Endothelial cell of umbilical vein (primary cell): ENCODE measurements around the gene PRDX5. TPM values are rescaled to one million over a fixed set of nuclear protein-coding genes. Genes with fewer than 3 reads are reported as not detected.

Experiments used
- BruUV-seq: library from RNA; stranded (reverse); fragments of 400-500 nt; replicated peaks from 2 replicates; lab custom pipeline; 2021; lab: Mats Ljungman, UMichigan
- CTCF ChIA-PET: fragments of 300-600, 350-600 bp; sonication (Branson Sonifier 250); formaldehyde crosslinking; loops from one replicate; lab custom pipeline; 2021; ENCODE audit warnings: antibody characterized with exemption, inconsistent platforms; lab: Charles Lee
- POLR2A ChIA-PET: fragments of 300-600, 350-600 bp; sonication (Branson Sonifier 250); formaldehyde crosslinking; loops from one replicate; lab custom pipeline; 2021; ENCODE audit warnings: antibody characterized with exemption, inconsistent platforms; lab: Charles Lee
- DNase-seq: peaks from one replicate; pipeline ENCODE4 v3.0.0-alpha.2; 2011; ENCODE audit warnings: low read depth, low spot score
- FAIRE-seq: peaks from 2 replicates; lab custom pipeline; 2011; peaks lifted over from hg19 to GRCh38; lab: Jason Lieb, UNC
- H2AFZ ChIP-seq: 2 replicates; pipeline ENCODE4 v1.6.0; 2012; ENCODE audit warnings: low read depth, low read length, control low read depth, inconsistent platforms
- H3K27ac ChIP-seq: 2 replicates; pipeline ENCODE4 v1.5.1; 2011; ENCODE audit warnings: low read depth, mild to moderate bottlenecking, control low read depth, low read length, moderate library complexity; ENCODE audit not compliant: insufficient read depth
- H3K27me3 ChIP-seq, 2 experiments: 2 replicates each; pipeline versions ENCODE4 v1.6.0 to v1.6.1; 2011; ENCODE audit warnings: low read length in 2 of 2, mixed read lengths in 1 of 2; ENCODE audit not compliant: control insufficient read depth in 2 of 2, insufficient read depth in 2 of 2
- H3K36me3 ChIP-seq, 2 experiments: 2 replicates in 1 of 2; 3 replicates in 1 of 2; pipeline ENCODE4 v1.5.1; 2011; ENCODE audit warnings: low read length in 2 of 2, mild to moderate bottlenecking in 1 of 2, moderate library complexity in 1 of 2; ENCODE audit not compliant: control insufficient read depth in 2 of 2, insufficient read depth in 2 of 2; ENCODE audit errors: extremely low read depth in 1 of 2
- H3K4me1 ChIP-seq: 3 replicates; pipeline ENCODE4 v1.5.1; 2011; ENCODE audit warnings: mild to moderate bottlenecking, low read length; ENCODE audit not compliant: control insufficient read depth, insufficient read depth; ENCODE audit errors: extremely low read depth
- H3K4me2 ChIP-seq: 2 replicates; pipeline ENCODE4 v1.6.1; 2011; ENCODE audit warnings: low read length, control low read depth, mixed read lengths; ENCODE audit not compliant: insufficient read depth
- H3K4me3 ChIP-seq, 3 experiments: fragments of 200-600 bp in 1 of 3; sonication (generic), shearing (Covaris generic) in 1 of 3; replicated peaks in 1 of 3; 2 replicates each; pipeline ENCODE4 v1.5.1; 2011 to 2016; ENCODE audit warnings: control low read depth in 3 of 3, low read length in 3 of 3, mild to moderate bottlenecking in 2 of 3, inconsistent platforms in 1 of 3, low read depth in 1 of 3, moderate library complexity in 1 of 3; ENCODE audit not compliant: insufficient read depth in 1 of 3
- H3K79me2 ChIP-seq: 2 replicates; pipeline ENCODE4 v1.6.0; 2012; ENCODE audit warnings: low read length, inconsistent platforms; ENCODE audit not compliant: control insufficient read depth, insufficient read depth
- H3K9ac ChIP-seq: replicated peaks from 2 replicates; pipeline ENCODE3; 2011; ENCODE audit warnings: low read length, control low read depth; ENCODE audit not compliant: insufficient read depth; ENCODE audit errors: extremely low read depth
- H3K9me1 ChIP-seq: replicated peaks from 3 replicates; pipeline ENCODE4 v1.6.0; 2011; ENCODE audit warnings: mild to moderate bottlenecking, low read length; ENCODE audit not compliant: control insufficient read depth, insufficient read depth; ENCODE audit errors: extremely low read depth
- H3K9me3 ChIP-seq: replicated peaks from 2 replicates; pipeline ENCODE4 v1.5.1; 2012; ENCODE audit warnings: low read length, inconsistent platforms; ENCODE audit not compliant: control insufficient read depth, insufficient read depth
- H4K20me1 ChIP-seq: replicated peaks from 2 replicates; pipeline ENCODE3; 2011; ENCODE audit warnings: mild to moderate bottlenecking, low read length; ENCODE audit not compliant: control insufficient read depth, insufficient read depth; ENCODE audit errors: extremely low read depth
- EZH2 ChIP-seq: IDR thresholded peaks from 2 replicates; pipeline ENCODE4 v1.6.1; 2012; ENCODE audit warnings: borderline replicate concordance, low read depth, mild to moderate bottlenecking, moderate library complexity, low read length, inconsistent platforms; ENCODE audit not compliant: severe bottlenecking
- FOS ChIP-seq: IDR thresholded peaks from 2 replicates; pipeline ENCODE4 v1.6.1; 2011; ENCODE audit warnings: mild to moderate bottlenecking, low read length, moderate library complexity, borderline replicate concordance; ENCODE audit not compliant: insufficient read depth
- GATA2 ChIP-seq: IDR thresholded peaks from 2 replicates; pipeline ENCODE4 v1.7.0; 2011; ENCODE audit warnings: low read depth, mild to moderate bottlenecking, moderate library complexity, mixed read lengths, low read length; ENCODE audit not compliant: insufficient read length, insufficient read depth
- JUN ChIP-seq: IDR thresholded peaks from 2 replicates; pipeline ENCODE4 v1.6.1; 2011; ENCODE audit warnings: borderline replicate concordance, low read depth; ENCODE audit not compliant: insufficient read length, insufficient read depth
- MYC ChIP-seq: IDR thresholded peaks from one replicate; pipeline ENCODE4 v1.6.1; 2011; ENCODE audit warnings: mild to moderate bottlenecking, low read depth, low read length
- POLR2A ChIP-seq: IDR thresholded peaks from 2 replicates; pipeline ENCODE4 v1.6.1; 2012; ENCODE audit warnings: low read depth, mild to moderate bottlenecking, control low read depth, low read length
- POLR2AphosphoS5 ChIP-seq: IDR thresholded peaks from 2 replicates; pipeline ENCODE4 v1.6.1; 2012; ENCODE audit warnings: low read depth, mild to moderate bottlenecking, control low read depth, low read length, moderate library complexity; ENCODE audit not compliant: insufficient read depth
- dilution Hi-C: fragments of 300-500 bp; cut with MboI; formaldehyde crosslinking; loops from one replicate; pipeline ENCODE4 v1.15.0; 2019; ENCODE audit warnings: low sequenced_read_pairs; ENCODE audit not compliant: extremely low pct_ligation_motif_present
- intact Hi-C: fragments of 100-400 bp; cut with micrococcal nuclease; formaldehyde crosslinking; loops from one replicate; pipeline ENCODE4 v1.10.0; 2022
- polyA plus RNA-seq, 4 experiments: library from polyadenylated mRNA; depleted of rRNA in 3 of 4; stranded (reverse) in 3 of 4; unstranded in 1 of 4; fragments of >200 nt; gene quantifications; 2 replicates each; pipeline versions ENCODE4 v1.2.1 to v1.2.3, GENCODE V29; 2011 to 2012; ENCODE audit warnings: missing spikeins in 1 of 4
- total RNA-seq: library from RNA; stranded (reverse); gene quantifications from 2 replicates; pipeline ENCODE4 v1.2.3, GENCODE V29; 2021
- TF ChIP-seq, protein P1 (sequence below), 2 donors: IDR thresholded peaks; 1 replicate in 1 of 2; 2 replicates in 1 of 2; pipeline ENCODE4 v1.5.1; 2011; ENCODE audit warnings: low read length in 2 of 2, mild to moderate bottlenecking in 2 of 2, moderate library complexity in 2 of 2, control low read depth in 1 of 2, inconsistent platforms in 1 of 2, low read depth in 1 of 2; ENCODE audit not compliant: insufficient read depth in 1 of 2; ENCODE audit errors: extremely low read depth in 1 of 2
- TF ChIP-seq, protein P2 (sequence below): IDR thresholded peaks from 2 replicates; pipeline ENCODE4 v1.6.1; 2011; ENCODE audit not compliant: insufficient read depth, insufficient read length

Gene PRDX5
- total and polyA plus RNA-seq, 2 donors (not counting 3 experiments of a cell fraction or from before 2014, with no cell fraction given): 199 to 709 TPM

DNA sequence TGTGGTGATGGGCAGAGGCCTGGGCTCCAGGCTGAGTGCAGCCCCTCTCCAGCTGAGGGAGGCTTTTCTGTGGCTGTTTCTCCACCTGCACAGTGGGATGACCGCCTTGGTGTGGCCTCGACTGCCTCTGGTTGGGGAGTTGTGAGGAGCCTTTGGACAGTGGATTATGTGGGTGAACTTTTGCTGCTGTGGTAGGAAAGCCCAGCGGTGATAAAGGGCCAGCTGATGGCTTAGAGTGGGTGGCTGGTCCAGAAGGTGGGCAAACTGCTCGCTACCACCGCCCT, 13.9 kb upstream of the PRDX5 start:
- BruUV-seq: no TSS peak
- Histone ChIP-seq H3K4me3 (no peak overlapping the region), H3K4me2 (peak overlapping the region; percentile 50), H3K9ac (no peak overlapping the region), H3K9me3 (no peaks in the 10 kb centered on the region), H3K27ac (no peak overlapping the region), H3K4me1 (peaks cover 23% of the 10 kb centered on the region), H3K9me1 (no peaks in the 10 kb centered on the region), H3K27me3 (peaks cover 4 to 16% of the 10 kb centered on the region in 2 experiments), H4K20me1 (no peaks in the 10 kb centered on the region), H3K79me2 (peaks cover 10% of the 10 kb centered on the region), H3K36me3 (no peaks in the 10 kb centered on the region), H2AFZ (no peak overlapping the region)
- TF ChIP-seq POLR2A: no peak
- TF ChIP-seq, protein P1, sequence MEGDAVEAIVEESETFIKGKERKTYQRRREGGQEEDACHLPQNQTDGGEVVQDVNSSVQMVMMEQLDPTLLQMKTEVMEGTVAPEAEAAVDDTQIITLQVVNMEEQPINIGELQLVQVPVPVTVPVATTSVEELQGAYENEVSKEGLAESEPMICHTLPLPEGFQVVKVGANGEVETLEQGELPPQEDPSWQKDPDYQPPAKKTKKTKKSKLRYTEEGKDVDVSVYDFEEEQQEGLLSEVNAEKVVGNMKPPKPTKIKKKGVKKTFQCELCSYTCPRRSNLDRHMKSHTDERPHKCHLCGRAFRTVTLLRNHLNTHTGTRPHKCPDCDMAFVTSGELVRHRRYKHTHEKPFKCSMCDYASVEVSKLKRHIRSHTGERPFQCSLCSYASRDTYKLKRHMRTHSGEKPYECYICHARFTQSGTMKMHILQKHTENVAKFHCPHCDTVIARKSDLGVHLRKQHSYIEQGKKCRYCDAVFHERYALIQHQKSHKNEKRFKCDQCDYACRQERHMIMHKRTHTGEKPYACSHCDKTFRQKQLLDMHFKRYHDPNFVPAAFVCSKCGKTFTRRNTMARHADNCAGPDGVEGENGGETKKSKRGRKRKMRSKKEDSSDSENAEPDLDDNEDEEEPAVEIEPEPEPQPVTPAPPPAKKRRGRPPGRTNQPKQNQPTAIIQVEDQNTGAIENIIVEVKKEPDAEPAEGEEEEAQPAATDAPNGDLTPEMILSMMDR (IDR thresholded peaks at IDR 0.05; ENCODE audit: extremely low read depth in 1 of 2, insufficient read depth in 1 of 2, low read depth in 1 of 2, low read length in 2 of 2): no peak
- no peak for TF ChIP-seq MYC
- FAIRE-seq: no peak
- intact Hi-C loops: loop anchor here (2.0 to 5.0 kb wide), 2 partner anchors 19 to 467 kb away; partner anchors contain the start of genes BAD, GPR137 and MARK2
- no peak for DNase-seq
- ChIA-PET POLR2A (interaction anchor here (0.9 to 1.1 kb wide), 2 partner anchors 14 to 58 kb away, joined by 3 to 5 read pairs; partner anchors contain the start of genes PRDX5 and TRMT112), CTCF (interaction anchor here (0.8 to 6.7 kb wide), 25 partner anchors 9 to 303 kb away, joined by 3 to 413 read pairs (median 8); partner anchors contain the start of genes BAD, FERMT3, FKBP2 and KCNK4)
- dilution Hi-C loops: no loop called here

DNA sequence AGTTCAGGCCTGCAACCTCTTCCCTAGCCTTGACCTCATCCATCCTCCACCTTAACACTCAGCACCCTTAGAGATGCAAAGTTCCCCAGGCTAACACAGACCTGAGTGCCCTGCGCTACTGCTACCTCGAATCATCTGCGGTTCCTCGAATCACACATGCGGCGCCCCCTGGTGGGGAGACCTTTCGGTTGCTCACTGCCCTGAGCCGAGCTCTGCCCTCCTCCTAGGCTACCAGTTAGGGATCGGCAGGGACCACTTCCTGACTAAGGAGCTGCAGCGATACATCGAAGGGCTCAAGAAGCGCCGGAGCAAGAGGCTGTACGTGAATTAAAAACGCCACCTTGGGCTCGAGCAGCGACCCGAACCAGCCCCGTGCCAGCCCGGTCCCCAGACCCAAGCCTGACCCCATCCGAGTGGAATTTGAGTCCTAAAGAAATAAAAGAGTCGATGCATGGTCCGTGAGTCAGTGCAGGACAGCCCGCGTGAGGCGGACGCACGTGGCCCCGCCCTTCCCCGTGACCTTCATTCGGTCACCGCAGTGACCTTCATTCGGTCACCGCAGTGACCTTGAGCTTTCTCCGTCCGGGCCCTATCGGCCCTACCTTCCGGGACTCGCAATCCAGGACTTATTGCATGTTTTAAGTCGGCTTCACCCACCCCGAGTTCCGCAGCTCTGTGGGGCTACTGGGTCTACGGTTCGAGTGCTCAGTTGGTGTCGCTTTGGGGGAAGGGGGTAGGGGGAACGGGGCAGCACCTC, 13.4 kb upstream of the PRDX5 start:
- intact Hi-C loops: loop anchor here (1.0 to 5.0 kb wide), 7 partner anchors 13 to 467 kb away; partner anchors contain the start of genes BAD, FKBP2, GPR137 and MARK2
- Histone ChIP-seq H3K9me1 (no peaks in the 10 kb centered on the region), H3K9me3 (no peaks in the 10 kb centered on the region), H4K20me1 (no peaks in the 10 kb centered on the region), H3K27ac (peak overlapping the region; percentile 49), H2AFZ (peak overlapping the region; percentile 49), H3K27me3 (peaks cover 4 to 11% of the 10 kb centered on the region in 2 experiments), H3K36me3 (no peaks in the 10 kb centered on the region), H3K4me2 (peak overlapping the region; percentile 50), H3K79me2 (peaks cover 10% of the 10 kb centered on the region), H3K4me1 (peaks cover 21% of the 10 kb centered on the region), H3K4me3 (peak overlapping the region; percentile 14 to 57 (median 39)), H3K9ac (peak overlapping the region; percentile 20)
- peak; percentile 94 for FAIRE-seq
- DNase-seq: peak; percentile 85
- dilution Hi-C loops: no loop called here
- TF ChIP-seq GATA2 (no peak), POLR2A (peak; percentile 35), FOS (no peak), EZH2 (no peak), POLR2AphosphoS5 (peak; percentile 14), JUN (no peak), MYC (no peak)
- TF ChIP-seq, protein P2, sequence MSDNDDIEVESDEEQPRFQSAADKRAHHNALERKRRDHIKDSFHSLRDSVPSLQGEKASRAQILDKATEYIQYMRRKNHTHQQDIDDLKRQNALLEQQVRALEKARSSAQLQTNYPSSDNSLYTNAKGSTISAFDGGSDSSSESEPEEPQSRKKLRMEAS: peak; percentile 67
- TF ChIP-seq, protein P1 (IDR thresholded peaks at IDR 0.05; ENCODE audit: extremely low read depth in 1 of 2, insufficient read depth in 1 of 2, low read depth in 1 of 2, low read length in 2 of 2): peak; percentile 91 to 92
- POLR2A ChIA-PET: interaction anchor here (0.9 to 1.1 kb wide), 3 partner anchors 13 to 78 kb away, joined by 3 to 5 read pairs (median 4); partner anchors contain the start of genes NUDT22, PRDX5, TRMT112 and TRPT1
- no TSS peak for BruUV-seq
- CTCF ChIA-PET: interaction anchor here (0.6 to 6.7 kb wide), 40 partner anchors 9 to 304 kb away, joined by 3 to 413 read pairs (median 4); partner anchors contain the start of genes BAD, FERMT3, FKBP2 and KCNK4
